GM19193 (cell line): ENCODE data around the gene LIPN.

ENCODE experiments used
- POLR2A ChIP-seq: IDR thresholded peaks from 4 replicates; pipeline ENCODE4 v1.6.1; 2011; ENCODE audit not compliant: insufficient read depth, insufficient read length; ENCODE audit errors: extremely low read depth

LIPN gene

DNA sequence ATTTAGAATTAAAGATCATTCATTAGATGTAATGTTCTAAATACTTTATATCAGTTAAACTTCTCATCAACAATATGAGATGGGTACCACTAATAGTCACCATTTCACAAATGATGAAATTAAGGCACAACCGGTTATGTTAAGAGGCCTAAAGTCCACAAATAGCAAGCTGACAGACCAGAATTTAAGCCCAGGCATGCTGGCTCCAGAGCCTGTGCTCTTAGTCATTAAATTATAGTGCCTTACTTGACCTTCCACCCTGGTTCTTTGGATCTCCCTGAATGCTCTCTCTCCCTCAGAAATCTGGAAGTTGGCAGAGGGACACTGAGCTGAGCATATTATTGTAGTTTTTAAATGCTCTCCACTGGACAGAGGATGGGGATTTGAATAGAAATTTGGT is 3.6 kb downstream of the LIPN start:
- no peak for TF ChIP-seq POLR2A

DNA sequence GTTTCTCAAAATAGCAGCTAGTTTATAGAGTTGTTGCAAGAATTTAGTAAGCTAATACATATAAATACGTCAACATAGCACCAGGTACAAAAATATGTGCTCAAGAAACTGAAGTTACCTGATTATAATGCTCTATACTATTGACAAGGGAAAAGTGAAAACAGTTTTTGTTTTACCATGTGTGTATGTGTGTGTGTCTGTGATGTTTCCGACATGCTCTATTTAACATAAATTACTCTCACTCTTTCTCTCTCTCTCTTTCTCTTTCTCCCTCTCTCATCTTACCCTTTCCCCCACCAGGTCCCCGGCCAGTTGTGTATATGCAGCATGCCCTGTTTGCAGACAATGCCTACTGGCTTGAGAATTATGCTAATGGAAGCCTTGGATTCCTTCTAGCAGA is 4.3 kb downstream of the LIPN start:
- TF ChIP-seq POLR2A = no peak

DNA sequence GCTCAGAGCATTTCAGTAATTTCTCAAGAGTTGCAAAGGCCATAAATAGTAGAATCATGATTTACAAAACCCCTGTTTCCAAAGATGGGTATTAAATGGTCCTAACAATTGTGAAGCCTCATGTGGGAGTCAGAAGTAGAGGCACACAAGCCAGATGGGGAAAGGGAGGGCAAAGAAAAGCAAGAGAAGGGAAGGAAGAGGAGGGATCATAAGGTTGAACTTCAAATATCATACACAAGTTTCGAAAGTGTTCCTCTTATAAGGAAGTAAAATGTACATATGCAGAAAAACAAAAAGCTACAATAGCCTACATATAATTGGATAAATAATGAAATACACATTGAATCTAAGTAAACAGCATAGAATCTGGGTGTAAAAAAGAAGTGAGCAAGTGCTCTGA is 6.0 kb downstream of the LIPN start:
- TF ChIP-seq POLR2A = no peak

DNA sequence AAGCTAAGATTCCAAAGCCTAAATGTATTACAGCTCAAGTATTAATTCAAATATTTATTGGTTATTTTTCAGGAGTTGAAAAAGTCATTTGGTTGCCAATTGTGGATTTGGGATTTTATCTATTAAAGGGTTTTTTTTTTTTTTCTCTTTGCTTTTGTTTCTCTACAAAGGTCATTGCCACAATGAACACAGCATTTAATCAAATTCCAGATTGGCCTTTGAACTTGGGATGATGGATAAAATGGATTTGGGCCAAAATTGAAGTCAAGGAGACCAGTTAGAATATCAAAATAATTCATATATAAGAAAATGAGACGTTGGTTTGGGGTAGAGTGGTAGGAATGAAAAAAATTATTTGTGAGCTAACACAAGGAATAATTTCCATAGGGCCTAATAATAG is 9.6 kb downstream of the LIPN start:
- no peak for TF ChIP-seq POLR2A

DNA sequence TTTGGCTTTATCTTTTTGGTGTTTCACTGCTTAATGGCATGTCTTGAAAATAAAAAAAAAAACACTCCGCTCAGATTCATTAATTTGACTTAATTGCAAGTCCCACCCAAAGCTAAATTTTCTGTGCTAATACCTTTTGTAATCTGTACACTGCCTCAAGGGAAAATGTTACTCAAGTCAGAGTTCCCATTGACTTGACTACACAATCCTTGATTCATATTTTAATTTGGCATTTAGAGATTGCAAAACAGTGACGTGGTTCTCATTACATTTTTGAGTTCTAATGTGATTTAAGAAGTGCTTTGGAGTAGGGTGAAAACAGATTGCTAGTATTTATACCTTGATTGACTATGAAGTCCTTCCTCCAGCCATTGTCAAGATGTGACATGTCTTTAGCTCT is 21.4 kb downstream of the LIPN start:
- no peak for TF ChIP-seq POLR2A

DNA sequence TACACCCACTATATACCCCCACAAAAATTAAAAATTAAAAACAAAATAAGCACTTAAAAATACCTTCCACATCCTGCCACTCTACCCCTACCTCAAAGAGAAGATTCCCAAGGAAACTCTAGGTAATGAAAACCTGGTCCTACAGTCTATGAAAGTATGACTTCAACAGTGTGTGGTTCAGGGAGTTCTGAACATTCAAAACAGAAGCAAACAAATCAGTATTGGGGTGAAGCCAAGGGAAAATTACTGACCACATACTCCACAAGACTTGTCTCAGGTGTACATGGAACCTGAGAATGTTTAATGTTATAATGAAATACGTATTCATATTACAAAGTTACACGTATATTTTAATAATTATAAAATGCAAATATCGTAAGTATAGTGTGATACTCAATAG is 22.4 kb downstream of the LIPN start:
- no peak for TF ChIP-seq POLR2A

DNA sequence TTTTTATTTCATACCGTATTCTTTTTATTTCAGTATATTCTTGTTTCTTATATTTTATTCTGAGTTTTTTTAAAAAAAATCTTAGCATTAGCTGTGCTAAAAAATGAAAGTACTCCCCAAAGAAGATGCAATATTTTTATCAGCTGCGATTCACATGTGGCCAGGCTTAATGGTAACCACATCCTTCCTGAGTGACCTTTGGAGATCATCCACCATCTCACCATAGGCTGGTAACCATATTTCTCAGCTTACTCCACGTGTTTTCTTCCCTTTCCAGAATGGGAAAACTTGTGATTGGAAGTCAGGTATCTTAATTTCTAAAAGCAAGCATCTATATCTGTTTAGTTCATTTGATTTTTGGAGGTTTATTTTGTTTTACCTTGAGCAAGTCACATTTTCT is 23.9 kb downstream of the LIPN start:
- TF ChIP-seq POLR2A = no peak

DNA sequence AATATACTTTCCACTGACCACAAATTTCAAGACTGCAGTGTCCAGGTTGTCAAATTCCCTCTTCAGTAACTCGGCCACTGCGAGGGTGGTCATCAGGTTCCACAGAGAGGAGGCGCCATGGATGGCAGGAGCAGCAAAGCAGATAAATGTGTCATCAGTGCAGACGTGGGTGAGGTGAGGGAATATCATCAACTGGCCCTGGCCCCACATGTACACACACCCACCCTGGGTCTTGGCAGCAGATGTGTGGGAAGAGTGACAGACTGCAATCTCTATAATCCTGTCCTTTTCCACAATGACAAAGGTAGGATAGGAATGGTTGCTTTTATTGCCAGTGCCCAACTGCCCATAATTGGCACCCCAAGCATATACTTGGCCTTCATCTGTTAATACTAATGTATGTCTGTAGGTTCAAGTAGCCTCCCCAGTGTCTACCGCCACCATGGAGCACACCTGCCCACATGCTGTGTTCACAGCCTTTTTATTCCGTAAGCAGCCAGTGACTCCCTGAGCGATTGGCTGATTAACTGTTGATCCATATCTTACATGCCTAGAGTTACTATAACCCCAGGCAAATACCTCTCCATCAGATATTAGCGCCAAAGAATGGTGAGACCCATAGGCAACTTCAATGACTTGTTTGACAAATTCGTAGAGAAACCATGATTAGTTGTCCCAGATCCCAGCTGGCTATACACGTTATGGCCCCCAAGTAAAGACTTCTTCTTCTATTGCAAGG is 26.4 kb downstream of the LIPN start:
- no peak for TF ChIP-seq POLR2A

DNA sequence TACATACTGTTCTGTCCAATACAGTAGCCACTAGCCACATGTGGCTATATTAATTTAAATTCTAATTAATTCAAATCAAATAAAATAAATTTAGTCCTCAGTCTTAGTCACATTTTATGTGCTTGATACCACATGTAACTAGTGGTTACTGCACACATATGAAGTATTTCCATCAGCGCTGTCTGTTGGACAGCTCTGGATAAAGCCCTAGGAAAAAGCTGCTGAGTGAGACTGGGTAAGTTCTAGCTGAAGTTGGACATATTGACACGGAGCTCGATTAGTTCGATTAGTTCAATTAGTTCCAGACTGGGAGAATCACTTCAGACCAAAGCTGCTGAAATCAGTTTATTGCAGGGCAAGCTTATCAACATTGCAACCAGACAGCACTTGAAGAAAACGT is 27.6 kb downstream of the LIPN start:
- TF ChIP-seq POLR2A = no peak

DNA sequence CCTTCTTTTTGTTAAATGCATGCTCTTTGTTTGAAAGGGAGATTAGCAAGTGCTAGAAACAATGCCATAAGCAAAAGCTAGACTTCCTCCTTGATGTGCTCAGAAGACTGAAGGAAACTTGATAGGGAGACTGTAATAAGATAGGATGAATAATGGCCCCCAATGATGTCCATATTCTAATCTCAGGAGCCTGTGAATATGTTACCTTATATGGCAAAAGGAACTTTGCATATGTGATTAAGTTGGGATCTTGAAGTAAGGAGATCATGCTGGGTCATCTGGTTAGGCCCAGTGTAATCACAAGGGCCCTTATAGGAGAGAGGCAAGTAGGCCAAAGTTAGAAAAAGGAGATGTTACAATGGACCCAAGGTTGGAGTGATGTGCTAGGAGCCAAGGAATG is 29.1 kb downstream of the LIPN start:
- no peak for TF ChIP-seq POLR2A

DNA sequence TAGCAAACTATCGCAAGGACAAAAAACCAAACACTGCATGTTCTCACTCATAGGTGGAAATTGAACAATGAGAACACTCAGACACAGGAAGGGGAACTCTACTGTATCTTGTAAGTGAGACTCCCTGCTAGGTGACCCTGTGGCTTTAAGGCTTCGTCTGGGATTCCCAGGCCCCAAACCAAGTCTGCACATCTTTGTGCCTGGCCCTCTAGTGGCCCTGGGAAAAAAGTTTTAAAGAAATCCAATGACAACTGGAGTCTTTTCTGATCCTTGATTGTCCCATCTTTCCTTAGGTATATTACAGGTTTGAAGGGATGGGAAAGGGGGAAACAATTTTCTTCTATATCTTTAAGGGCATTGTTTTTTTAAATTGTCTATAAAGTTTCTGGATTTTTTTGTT is 32.1 kb downstream of the LIPN start:
- TF ChIP-seq POLR2A = no peak

DNA sequence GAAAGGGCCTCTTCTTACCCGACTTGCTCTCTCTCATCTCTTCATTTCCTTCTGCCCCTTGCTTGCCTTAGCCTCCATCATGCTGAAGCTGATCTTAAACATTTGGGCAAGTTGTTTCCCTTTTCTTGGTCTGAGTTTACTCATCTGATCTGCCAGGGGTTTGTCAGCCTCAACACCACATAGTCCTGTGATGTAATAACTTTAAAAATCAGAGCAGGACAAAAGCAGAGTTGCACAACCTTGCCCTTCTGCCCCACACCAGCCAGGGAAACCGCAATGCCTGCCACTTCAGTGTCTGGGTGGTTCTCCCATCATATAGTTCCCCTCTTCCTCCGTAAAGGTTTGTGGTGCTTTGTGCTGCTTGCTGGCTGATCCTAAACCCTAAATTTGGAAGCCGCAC is 32.8 kb downstream of the LIPN start:
- TF ChIP-seq POLR2A = no peak

DNA sequence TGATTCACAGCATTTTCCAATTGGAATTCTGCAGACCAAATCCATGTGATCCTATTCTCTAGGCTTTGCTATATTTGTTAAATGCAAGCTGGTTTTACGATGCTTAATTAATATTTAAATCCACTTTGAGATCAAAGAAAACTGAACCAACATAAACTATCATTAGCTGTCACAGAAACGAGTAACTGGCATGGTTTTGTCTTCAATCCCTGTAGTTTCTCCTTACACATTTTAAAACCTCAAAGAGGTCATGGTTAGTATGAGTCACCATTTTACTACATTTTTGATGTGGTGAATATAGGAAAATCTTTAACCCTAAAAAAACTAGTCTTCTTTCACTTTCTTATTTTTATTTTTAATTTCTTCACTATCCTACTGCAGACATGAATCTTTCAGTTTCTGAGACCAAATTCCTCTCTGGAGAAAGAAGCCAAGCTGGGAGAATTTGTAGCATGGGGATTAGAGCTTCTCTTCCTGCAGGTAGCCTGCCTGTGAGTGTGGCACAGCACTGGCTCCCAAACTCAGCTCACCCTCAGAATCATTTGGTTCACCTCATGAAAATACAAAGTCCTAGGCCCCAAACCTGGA is 34.0 kb downstream of the LIPN start:
- TF ChIP-seq POLR2A = no peak

DNA sequence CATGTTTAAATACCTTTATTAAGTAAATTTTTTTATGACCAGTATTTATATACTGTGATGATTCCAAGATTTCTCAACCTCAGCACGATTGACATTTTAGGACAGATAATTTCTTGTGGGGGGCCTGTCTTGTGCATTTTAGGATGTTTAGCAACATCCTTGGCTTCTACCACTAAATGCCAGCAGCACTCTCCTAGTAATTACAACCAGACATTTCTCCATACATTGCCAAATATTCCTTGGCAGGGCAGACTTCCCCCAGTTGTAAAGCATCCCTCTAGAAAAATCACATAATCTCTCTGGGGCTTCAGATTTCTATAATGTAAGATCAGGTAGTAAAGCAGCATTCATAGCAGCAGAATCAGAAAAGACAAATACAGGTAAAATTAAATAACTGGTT is 34.9 kb downstream of the LIPN start:
- no peak for TF ChIP-seq POLR2A

DNA sequence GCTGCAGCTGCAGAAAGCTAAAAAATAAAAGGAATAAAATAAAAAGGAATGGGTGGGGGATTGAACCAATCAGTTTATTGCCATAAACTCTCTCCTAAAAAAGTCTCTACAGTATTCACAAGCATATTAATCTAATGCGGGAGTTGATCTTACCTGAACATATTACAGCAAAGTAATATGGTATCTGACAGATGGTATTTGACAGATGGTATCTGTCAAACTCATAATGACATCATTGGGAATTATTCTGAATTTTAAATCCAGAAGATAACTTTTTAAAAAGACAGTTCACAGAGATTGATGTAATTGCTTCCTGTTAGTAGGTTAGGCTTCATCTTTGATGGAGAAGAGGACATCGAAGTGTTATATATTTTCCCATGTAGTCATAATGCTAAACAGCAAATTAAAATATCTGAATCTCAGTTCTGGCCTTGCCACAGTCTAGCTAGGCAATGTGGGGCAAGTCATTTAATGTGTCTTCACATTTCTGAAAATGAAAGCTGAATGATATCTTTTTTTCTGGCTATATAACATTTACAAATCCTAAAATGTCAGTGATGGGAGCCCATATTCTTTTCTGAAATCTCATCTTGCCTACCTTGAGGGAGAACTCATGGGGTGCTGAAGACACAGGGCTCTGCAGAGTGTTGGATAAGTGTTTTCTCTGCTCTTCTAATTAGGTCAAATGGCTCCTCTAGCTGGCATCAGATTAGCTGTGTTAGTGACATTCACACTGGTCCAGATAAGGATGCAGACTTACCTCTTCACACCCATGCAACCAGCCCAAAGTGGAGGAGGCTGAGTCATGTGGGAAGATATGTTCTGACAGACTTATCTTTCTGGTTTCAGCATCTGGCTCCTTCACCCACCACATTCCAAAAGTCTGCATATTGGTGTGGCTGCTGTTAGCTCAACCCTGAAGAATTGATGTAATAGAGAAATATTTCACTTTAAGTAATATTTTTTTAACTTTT is 40.6 kb downstream of the LIPN start:
- TF ChIP-seq POLR2A = no peak
